NB4 (cell line): ENCODE results near the gene KRTAP19-8.

Source experiments
- DNase-seq: peaks from one replicate; pipeline ENCODE4 v3.0.0; 2010; ENCODE audit warnings: low read depth
- H3K4me3 ChIP-seq: one replicate; pipeline ENCODE4 v1.5.1; 2011; ENCODE audit warnings: mild to moderate bottlenecking, low read depth, low read length, moderate library complexity
- CTCF ChIP-seq: IDR thresholded peaks from one replicate; pipeline ENCODE4 v1.5.1; 2012; ENCODE audit warnings: low read depth, low read length
- MAX ChIP-seq: IDR thresholded peaks from 2 replicates; pipeline ENCODE4 v1.6.1; 2011; ENCODE audit warnings: low read depth, low read length
- MYC ChIP-seq: IDR thresholded peaks from 2 replicates; pipeline ENCODE4 v1.6.1; 2011; ENCODE audit warnings: low read depth, low read length
- POLR2A ChIP-seq: IDR thresholded peaks from 2 replicates; pipeline ENCODE4 v1.6.1; 2011; ENCODE audit warnings: mild to moderate bottlenecking; ENCODE audit not compliant: insufficient read length; ENCODE audit errors: extremely low read depth

The KRTAP19-8 gene

GRCh38 chr21:31022306-31022705, 16.0 kb downstream of the KRTAP19-8 start:
- no peak for DNase-seq
- no peak overlapping the region for H3K4me3 ChIP-seq
- TF ChIP-seq POLR2A: no peak
- TF ChIP-seq MAX: no peak
- TF ChIP-seq CTCF: no peak
- no peak for TF ChIP-seq MYC

- H3K4me3 ChIP-seq: no peak overlapping the region
- TF ChIP-seq MYC (no peak), CTCF (no peak), MAX (no peak), POLR2A (no peak)
- no peak for DNase-seq
Observed at GRCh38 chr21:31018232-31018631, 20.0 kb downstream of the KRTAP19-8 start.

GRCh38 chr21:31014891-31015290, 23.4 kb downstream of the KRTAP19-8 start:
- TF ChIP-seq MAX: no peak
- no peak for TF ChIP-seq MYC
- no peak for TF ChIP-seq CTCF
- TF ChIP-seq POLR2A: no peak
- no peak for DNase-seq
- no peak overlapping the region for H3K4me3 ChIP-seq

- no peak overlapping the region for H3K4me3 ChIP-seq
- TF ChIP-seq MAX (no peak), POLR2A (no peak), MYC (no peak), CTCF (no peak)
- no peak for DNase-seq
Observed at GRCh38 chr21:31012133-31013089, 25.9 kb downstream of the KRTAP19-8 start.

GRCh38 chr21:31011412-31011811, 26.9 kb downstream of the KRTAP19-8 start:
- no peak overlapping the region for H3K4me3 ChIP-seq
- DNase-seq: no peak
- TF ChIP-seq POLR2A: no peak
- no peak for TF ChIP-seq MAX
- TF ChIP-seq MYC: no peak
- no peak for TF ChIP-seq CTCF
